ENCODE measurements around the gene OSTN.

OSTN gene

DNA sequence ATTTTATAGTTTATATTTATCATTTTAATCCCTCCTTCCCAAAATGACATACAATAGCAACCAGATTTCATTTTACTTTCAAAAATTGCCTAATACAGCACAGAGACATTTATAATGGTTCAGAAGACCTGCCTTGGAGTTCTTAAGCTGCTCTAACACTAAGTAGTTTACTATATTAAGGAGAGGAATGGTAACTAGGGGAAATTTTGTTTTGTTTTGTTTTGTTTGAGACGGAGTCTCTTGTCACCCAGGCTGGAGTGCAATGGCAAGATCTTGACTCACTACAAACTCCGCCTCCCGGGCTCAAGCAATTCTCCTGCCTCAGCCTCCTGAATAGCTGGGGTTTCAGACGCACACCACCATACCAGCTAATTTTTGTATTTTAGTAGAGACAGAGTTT, 107.4 kb downstream of the OSTN start:
- Histone ChIP-seq H3K27me3 (ENCODE audit: insufficient read depth, insufficient read length) (no peaks in the 10 kb centered on the region), H3K9me3 (ENCODE audit: insufficient read depth, low read length) (no peaks in the 10 kb centered on the region), H3K4me1 (ENCODE audit: insufficient read depth, insufficient read length) (no peaks in the 10 kb centered on the region), H3K36me3 (ENCODE audit: insufficient read depth, insufficient read length, low read length) (no peaks in the 10 kb centered on the region), H3K4me3 (ENCODE audit: insufficient read length, low read depth) (no peak overlapping the region), H3K9ac (ENCODE audit: insufficient read length, low read depth) (no peak overlapping the region)
- TF ChIP-seq ZNF274 (IDR thresholded peaks at IDR 0.05; ENCODE audit: low read depth, low read length) (no peak), YY1 (IDR thresholded peaks at IDR 0.05; ENCODE audit: insufficient read depth, insufficient read length) (no peak), SUZ12 (IDR thresholded peaks at IDR 0.05; ENCODE audit: extremely low read depth, insufficient read depth, insufficient read length) (no peak)
- DNase-seq (ENCODE audit: low read depth, low spot score): no peak

DNA sequence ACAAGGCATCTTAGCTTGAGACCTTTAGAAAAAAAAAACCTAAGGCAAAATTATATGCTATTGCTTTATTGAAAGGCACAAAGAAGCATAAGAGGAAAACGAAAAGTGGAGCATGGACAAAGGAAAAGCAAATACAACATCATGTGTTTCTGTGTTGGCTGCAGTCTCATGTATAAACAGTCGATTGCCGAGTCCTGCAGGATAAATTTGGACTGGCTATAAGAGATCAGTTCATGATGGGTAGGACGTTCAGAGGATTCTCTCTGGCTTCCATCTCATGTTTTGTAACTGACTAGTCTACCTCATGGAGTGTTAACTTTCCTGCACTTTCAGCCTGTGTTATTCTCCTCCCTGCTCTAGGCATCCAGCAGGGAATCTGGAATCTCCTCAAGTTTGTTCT, 108.3 kb downstream of the OSTN start:
- Histone ChIP-seq H3K36me3 (ENCODE audit: insufficient read depth, insufficient read length, low read length) (no peaks in the 10 kb centered on the region), H3K4me1 (ENCODE audit: insufficient read depth, insufficient read length) (no peaks in the 10 kb centered on the region), H3K4me3 (ENCODE audit: insufficient read length, low read depth) (no peak overlapping the region), H3K27me3 (ENCODE audit: insufficient read depth, insufficient read length) (no peaks in the 10 kb centered on the region), H3K9ac (ENCODE audit: insufficient read length, low read depth) (no peak overlapping the region), H3K9me3 (ENCODE audit: insufficient read depth, low read length) (no peaks in the 10 kb centered on the region)
- TF ChIP-seq ZNF274 (IDR thresholded peaks at IDR 0.05; ENCODE audit: low read depth, low read length) (no peak), YY1 (IDR thresholded peaks at IDR 0.05; ENCODE audit: insufficient read depth, insufficient read length) (no peak), SUZ12 (IDR thresholded peaks at IDR 0.05; ENCODE audit: extremely low read depth, insufficient read depth, insufficient read length) (no peak)
- no peak for DNase-seq (ENCODE audit: low read depth, low spot score)

DNA sequence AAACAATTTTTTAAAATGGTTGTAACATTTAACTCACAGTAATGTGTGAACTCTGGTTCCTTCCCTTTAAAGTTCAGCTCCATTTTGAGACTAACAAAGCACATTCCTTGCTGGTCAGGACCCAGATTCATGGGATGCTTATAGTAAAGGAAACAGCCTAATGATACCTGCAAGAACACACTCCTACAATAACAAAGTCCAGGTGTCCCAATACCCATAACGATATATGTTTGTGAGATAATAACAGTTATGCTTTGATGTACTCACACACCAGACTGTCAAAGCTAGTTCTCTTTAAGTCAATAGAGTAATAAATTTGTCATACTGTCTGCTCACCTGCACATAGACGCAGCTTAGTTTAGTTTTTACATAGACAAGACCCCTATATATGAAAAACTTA, 114.3 kb downstream of the OSTN start:
- Histone ChIP-seq H3K4me1 (ENCODE audit: insufficient read depth, insufficient read length) (no peaks in the 10 kb centered on the region), H3K27me3 (ENCODE audit: insufficient read depth, insufficient read length) (no peaks in the 10 kb centered on the region), H3K9ac (ENCODE audit: insufficient read length, low read depth) (no peak overlapping the region), H3K4me3 (ENCODE audit: insufficient read length, low read depth) (no peak overlapping the region), H3K36me3 (ENCODE audit: insufficient read depth, insufficient read length, low read length) (no peaks in the 10 kb centered on the region), H3K9me3 (ENCODE audit: insufficient read depth, low read length) (peaks cover 11% of the 10 kb centered on the region; the same call in 1 of the 2 replicates)
- TF ChIP-seq ZNF274 (IDR thresholded peaks at IDR 0.05; ENCODE audit: low read depth, low read length) (no peak), YY1 (IDR thresholded peaks at IDR 0.05; ENCODE audit: insufficient read depth, insufficient read length) (no peak), SUZ12 (IDR thresholded peaks at IDR 0.05; ENCODE audit: extremely low read depth, insufficient read depth, insufficient read length) (no peak)
- no peak for DNase-seq (ENCODE audit: low read depth, low spot score)

DNA sequence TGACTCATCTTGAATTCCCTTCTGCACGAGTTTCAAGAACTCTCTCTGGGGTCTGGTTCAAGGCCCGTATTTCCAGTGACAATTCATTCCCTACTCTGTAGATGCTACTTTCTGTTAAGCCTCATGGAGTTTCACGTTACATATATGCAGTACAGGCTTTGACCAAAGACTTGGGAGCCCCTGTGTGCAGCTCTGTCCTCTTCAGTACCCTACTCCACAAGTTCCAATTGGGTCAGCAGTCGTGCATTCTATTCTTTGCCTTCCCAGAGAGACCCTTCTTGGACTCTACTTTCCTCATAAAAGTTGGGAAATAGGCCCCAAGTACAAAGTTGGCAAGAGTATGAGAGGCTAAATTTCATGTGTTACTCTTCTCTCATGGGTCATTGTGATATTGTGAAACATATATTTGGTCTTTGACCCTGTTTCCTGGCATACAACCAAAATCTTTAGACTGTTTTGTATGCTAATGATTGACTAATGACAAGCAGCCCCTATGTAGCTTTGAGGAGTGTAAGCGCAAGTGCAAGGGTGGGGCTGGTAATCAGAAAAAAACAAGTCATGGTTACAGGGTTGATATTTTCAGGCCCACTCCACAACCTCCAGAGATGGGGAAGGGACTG, 115.2 kb downstream of the OSTN start:
- TF ChIP-seq SUZ12 (IDR thresholded peaks at IDR 0.05; ENCODE audit: extremely low read depth, insufficient read depth, insufficient read length) (no peak), ZNF274 (IDR thresholded peaks at IDR 0.05; ENCODE audit: low read depth, low read length) (no peak), YY1 (IDR thresholded peaks at IDR 0.05; ENCODE audit: insufficient read depth, insufficient read length) (no peak)
- no peak overlapping the region for H3K4me3 ChIP-seq (ENCODE audit: insufficient read length, low read depth)
- H3K27me3 ChIP-seq (ENCODE audit: insufficient read depth, insufficient read length): no peaks in the 10 kb centered on the region
- H3K4me1 ChIP-seq (ENCODE audit: insufficient read depth, insufficient read length): no peaks in the 10 kb centered on the region
- H3K9ac ChIP-seq (ENCODE audit: insufficient read length, low read depth): no peak overlapping the region
- DNase-seq (ENCODE audit: low read depth, low spot score): no peak
- H3K36me3 ChIP-seq (ENCODE audit: insufficient read depth, insufficient read length, low read length): no peaks in the 10 kb centered on the region
- peaks cover 11% of the 10 kb centered on the region; the same call in 1 of the 2 replicates for H3K9me3 ChIP-seq (ENCODE audit: insufficient read depth, low read length)

Measured in NT2/D1 (cell line).